ENCODE data around the gene SLC15A1. TPM values are rescaled to one million over a fixed set of nuclear protein-coding genes. Genes with fewer than 3 reads are reported as not detected.
"Not testable (repeated sequence)": the region's sequence is repeated elsewhere in the genome, so short reads cannot be mapped to it uniquely, and the experiment has no call there.

The SLC15A1 gene
- total RNA-seq, 1 experiment from 2014 or later = not detected

DNA sequence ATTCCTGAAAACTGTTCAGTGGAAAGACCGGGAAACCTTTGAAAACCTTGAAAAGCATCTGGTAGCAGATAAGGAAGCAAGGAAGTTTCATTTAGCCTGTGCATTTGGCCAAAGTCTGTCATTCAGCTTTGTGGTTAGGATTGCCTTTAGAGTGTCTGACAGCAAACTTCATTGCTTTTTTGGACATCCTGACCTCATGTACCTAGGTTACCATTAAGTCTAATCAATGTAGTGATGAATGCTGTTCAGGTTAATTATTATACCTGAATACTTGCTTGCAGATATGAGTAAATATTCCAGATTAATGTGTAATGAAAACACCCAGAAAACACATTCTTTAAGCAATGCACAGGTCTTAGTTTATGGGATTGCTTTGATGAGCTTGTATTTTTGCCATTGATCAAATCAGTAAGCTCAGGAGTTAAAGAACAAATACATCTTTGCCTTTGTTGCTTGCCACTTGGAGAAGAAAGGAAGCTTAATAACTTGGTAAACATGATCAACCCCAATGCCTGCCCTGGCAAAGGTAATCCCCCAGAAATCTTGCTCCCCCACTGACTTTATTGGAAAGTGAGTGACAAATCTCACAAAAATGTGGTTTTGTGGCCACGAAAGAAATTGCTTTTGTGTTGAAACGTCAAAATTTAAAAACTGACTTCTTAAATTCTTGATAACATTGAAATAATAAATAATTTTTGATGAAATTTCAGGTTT, 87.4 kb downstream of the SLC15A1 start:
- no peak for DNase-seq (ENCODE audit: extremely low read depth, low read depth)

DNA sequence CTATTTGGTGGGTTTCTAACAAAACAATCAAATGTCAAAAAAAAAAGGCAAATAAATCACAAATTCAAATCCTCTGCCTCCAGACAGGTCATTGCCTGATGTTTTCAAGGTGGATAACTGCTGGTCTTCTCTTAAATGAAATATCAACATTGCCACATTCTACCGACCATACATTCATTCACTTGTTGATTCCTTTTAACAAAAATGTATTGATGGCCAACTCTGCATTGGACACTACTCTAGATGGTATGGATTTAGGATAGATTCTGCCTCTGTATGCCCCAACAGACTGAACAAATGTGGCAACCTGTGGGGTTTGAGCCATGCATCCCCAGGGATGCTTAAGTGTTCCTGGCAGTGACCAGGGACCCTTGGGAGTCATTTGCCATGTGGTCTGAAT, 88.0 kb downstream of the SLC15A1 start:
- no peak for DNase-seq (ENCODE audit: extremely low read depth, low read depth)

DNA sequence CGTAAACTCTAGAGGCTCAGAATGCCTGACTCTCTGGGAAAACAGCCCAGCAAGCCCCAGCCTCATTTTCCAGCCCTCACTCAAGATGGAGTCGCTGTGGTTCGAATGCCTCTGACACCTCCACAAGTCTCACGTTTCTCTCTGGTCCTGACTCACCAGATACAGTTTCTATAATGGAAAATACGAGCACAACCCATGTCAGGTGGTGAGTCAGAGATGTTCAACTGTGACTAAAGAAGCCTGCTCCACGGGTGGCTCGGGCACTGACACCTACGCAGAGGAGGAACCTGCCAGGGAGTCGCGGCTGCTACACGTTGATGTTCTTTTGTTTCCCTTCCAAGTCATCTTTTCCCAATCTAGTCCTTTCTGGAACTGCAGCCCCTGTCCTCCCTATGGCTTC, 88.4 kb downstream of the SLC15A1 start:
- DNase-seq (ENCODE audit: extremely low read depth, low read depth) = peak; percentile 1

DNA sequence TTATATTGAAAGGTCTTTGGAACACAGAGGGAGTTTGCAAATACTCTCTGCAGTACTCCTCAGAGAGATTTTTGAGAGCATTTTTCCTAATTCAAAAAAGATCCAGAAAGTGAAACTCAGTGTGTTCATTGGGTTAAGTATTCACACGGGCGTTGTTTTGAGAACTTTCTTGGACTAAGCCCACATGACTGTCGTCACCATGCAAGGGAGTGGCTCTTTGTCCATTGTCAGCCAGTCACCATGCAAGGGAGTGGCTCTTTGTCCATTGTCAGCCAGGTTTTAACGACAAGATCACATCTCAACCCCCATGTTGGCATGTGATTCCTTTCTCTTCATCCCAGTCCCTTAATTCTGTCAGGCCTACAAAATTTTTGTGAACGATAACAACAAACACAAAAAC, 94.3 kb downstream of the SLC15A1 start:
- DNase-seq (ENCODE audit: extremely low read depth, low read depth) = no peak

DNA sequence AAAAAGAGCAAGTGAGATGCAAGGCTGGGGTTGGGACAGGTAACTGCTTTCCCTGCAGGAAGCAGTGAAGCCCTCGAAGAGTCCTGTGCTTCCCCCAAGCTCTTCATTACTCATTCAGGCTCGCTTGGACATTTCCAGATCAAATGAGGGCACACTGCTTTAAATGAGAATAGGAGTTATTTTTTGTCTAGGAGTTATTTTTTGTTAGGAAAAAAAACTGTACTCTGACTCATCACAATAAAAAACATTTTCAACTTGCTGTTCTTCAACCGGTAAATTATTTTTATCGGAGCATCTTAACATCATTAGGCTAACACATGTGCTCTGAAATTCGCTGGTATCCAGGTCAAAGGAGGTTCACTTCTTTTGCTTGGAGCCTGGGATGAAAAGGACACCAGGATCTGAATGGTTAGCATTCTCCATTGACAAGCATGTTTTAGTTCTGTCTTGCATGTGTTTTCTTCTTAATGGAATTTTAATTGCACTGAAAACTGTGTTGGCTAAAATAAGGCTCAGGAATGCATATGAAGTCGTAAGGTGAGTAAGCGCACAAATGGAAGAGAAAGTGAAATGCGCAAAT, 94.9 kb downstream of the SLC15A1 start:
- DNase-seq (ENCODE audit: extremely low read depth, low read depth) = no peak

DNA sequence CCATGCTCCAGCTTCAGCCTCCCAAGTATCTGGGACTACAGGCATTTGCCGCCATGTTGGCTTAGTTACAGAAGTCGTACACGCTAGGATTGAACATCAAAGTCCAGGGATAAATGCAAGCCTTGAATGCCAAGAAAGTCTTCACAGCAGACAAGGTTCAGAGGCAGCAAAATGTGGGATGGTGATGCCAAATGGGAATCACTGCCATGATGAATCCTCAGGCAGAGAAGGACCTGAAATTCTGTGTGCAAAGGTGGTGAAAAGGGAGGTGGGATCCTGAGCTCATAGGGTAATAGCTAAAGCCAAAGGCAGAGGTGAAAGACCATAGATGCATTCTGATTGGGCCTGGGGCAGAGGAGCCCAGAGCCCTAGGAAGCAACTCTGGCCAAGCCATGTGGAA, 96.2 kb downstream of the SLC15A1 start:
- DNase-seq (ENCODE audit: extremely low read depth, low read depth) = no peak

DNA sequence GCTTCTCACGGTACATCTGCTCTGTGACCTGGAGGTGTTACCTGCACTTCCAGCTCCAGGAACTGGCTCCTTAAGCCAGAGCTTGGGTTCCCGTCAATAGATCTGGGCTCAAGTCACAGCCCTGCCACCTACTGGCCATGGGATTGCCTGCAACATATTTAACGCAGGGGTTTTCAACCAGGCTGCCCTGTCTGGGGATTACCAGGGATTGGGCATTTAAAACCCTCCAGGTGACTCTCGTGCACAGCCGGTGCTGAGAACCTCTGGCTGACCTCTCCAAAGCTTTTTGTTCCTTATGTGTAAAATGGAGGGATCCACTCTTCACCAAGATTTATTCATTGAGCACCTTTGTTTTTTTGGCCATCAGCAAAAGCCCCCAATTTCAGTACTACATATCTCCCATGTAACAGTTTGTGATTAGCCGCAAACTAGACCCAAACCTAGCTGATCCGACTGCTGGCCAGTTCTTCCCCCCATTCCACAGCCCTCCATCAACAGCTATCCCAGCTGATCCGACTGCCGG, 98.9 kb downstream of the SLC15A1 start:
- peak; percentile 60 for DNase-seq (ENCODE audit: extremely low read depth, low read depth)

DNA sequence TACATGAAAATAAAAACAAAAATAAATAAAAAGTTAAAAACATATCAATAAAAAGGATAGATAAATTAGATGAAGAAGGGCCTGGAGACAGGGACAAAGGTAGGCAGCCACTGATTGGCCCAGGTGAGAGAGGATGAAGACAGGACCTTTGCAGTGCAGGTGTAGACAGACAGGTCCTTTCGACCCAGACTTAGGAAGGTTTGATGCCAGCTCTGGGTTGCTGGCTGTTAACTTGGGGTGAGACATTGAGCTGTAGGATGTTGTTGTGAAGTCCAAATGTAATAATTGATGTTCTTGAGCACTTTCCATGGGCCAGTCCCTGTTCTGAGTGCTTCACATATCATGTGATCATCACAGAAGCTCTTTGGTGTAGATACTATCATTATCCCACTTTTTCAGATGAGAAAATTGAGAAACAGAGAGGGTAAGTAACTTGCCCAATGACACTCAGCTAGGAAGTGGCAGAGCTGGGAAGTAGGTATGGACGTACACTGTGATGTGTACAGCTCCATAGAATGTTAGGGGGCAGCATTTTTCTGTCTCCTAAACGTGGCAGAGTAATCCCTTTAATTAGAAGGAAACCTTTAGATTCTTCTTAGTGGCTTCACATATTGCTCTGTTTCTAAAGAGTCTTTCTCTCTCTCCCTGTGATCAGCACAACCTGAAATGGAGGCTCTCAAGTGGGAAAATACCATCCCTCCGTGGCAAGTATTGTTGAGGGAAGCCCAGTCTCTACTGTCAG, 99.6 kb downstream of the SLC15A1 start:
- DNase-seq (ENCODE audit: extremely low read depth, low read depth) = no peak

DNA sequence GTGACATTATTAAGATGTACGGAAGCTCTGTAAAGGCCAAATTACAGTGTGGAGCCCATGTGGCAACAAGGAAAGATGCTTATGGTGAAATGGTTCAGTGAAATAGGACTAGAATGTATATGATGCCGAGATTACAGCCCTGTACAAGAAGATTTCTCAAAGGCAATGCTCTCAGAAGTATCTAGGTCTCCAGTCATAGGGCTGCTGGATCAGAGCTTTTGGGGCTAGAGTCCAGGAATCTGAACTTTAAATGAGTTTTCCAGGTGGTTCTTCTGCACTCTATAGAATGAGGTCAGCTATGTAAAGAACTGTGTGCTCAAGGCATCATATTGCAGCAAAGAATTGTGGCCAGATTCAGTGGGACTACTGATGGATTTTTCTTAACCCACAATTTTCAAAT, 100.2 kb downstream of the SLC15A1 start:
- no peak for DNase-seq (ENCODE audit: extremely low read depth, low read depth)

DNA sequence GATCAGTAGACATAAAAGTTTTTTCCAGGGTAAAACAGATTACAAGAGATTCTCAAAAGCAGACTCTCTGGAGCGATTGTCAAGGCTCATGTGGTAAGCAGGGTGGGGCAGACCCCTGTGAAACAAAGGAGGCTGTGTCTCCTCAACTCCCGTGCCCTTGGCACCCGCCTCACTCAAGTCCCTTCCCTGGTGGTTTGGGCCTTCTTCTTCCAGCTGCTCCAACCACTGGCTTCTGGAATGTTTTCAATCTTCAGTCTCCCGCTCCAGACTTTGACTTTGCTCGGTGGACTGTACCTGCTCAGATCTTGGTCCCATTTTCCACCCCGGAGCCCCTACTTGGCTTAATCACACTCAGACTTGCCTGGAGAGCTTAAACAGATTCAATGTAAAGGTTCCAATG, 100.7 kb downstream of the SLC15A1 start:
- DNase-seq (ENCODE audit: extremely low read depth, low read depth) = no peak

DNA sequence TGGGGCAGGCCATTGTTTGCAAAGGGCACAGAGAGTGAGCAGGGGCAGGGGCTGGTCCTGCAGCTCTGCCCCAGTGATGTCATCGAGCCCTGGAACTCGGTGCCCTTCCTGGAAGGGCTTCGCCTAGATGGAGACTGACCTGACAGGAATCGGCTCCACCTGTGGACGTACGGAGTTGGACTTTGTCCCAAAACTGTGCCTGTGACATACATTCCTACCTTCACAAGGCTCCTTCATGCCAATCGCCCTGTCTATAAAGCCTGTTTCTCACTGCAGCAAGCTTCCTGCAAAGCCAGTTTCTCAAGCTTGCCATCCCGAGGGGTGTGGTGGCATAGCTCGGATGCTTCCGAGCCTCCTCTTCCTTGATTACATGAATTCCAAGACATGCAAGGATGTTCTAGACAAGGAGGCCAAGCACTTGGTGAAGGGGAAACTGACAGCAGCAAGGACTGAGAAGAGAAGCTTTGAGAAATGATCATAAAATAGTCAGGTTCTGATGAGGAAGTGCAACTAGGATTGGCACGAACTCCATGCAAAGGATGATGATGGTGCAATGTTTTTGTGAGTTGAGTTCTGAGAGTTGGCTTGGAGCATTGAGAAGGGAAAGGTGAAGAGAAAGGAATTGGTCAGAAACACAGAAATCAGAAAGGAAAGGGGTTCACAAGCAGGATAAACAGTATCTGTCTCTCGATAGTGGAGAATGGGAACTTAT, 101.9 kb downstream of the SLC15A1 start:
- no peak for DNase-seq (ENCODE audit: extremely low read depth, low read depth)

DNA sequence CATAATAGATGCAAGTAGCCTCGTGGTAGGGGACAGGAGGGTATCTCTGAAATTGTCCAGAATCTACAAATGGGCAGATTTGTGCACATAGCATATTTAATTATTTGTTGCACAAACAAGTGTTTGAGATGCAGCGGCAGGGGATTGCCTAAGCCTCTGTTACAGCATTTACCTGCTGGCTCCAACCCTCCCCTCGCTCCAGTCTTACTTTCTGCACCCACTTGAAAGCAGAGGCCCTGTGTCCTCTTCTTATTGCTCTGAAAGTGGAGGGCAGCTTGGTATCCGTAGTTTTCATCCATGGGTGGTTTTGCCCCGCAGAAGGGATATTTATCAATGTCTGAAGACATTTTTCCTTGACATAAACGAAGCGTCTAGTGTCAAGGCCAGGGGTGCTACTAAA, 102.6 kb downstream of the SLC15A1 start:
- no peak for DNase-seq (ENCODE audit: extremely low read depth, low read depth)

DNA sequence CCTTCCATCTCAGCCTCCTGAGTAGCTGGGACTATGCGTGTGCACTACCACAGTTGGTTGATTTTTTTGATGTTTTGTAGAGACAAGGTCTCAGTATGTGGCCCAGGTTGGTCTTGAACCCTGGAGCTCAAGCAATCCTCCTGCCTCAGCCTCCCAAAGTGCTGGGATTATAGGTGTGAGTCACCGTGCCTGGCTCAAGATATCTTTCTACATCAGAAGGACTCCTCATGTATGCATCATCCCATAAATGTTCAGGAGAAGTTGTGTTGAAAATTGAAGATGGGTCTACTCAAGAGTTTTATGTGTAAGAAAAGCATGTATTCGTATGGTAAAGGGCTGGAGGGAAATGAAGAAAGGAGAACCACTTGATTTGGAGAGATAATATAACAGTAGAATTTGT, 103.8 kb downstream of the SLC15A1 start:
- no peak for DNase-seq (ENCODE audit: extremely low read depth, low read depth)

DNA sequence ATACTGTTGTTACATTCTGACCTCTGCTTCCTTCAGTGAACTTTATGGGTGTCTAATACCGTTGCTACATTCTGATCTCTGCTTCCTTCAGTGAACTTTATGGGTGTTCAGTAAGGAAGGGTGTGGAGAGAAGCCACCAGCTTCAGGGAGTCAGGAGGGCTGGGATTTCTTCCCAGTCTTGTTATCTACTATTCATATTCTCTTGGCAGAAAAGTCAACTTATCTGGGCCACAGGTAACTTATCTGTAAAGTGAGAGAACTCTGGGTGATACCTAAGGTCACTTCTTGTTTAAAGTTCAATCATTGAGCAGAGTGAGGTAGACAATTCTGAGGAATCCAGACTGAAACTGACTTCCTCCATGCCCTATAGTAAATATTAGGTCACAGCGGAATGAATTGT, 104.3 kb downstream of the SLC15A1 start:
- DNase-seq (ENCODE audit: extremely low read depth, low read depth) = no peak

DNA sequence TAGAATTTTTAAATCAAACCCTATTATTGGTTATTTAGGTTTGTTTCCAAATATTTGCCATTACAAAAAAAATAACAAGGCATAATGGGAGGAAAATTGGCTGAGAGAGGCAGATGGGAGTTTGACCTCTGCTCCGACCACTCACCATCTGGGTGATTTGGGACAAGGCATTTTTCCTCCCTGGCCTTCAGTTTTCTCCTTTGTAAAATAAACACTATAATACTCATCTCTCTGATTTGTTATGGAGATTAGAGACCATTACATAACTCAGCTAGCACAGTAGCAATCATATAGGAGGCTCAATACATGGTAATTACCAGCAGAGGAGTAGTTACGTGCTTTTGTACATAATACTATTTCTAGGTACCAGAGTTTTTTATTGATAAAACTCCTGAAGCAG, 105.4 kb downstream of the SLC15A1 start:
- DNase-seq (ENCODE audit: extremely low read depth, low read depth) = no peak

DNA sequence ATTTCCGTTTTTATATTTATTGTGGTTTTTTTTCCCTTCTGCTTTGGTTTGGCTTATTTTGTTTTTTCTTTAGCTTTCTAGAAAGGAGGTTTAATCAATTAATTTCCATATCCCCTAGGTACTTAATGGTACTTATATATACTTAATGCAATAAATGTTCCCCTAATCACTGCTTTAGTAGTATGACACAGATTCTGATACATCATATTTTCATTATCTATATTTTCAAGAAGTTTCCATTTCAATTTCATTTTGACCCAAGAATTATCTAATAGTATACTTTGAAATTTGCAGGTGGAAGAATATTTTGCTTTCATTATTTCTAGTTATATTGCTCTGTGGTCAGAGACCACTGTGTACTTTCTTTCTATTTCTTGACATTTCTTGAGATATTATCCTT, 109.0 kb downstream of the SLC15A1 start:
- no peak for DNase-seq (ENCODE audit: extremely low read depth, low read depth)

DNA sequence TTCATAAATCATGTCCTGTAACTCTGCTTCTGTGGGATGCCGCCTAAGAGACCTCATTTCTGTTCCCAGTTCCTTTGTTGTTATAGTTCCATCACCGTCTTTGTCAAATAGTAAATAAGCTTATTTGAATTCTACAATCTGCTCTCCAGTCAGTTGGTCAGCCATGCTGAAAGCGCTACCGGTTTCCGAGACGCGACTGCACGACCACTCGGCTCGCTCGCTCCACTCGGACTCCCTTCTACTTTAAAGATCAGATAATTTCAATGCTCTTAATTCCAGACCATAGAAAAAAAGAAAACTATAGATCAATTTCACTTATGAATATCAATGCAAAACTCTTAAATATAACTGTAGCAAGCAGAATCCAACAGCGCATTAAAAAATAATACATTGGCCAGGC, 111.4 kb downstream of the SLC15A1 start:
- no peak for DNase-seq (ENCODE audit: extremely low read depth, low read depth)

DNA sequence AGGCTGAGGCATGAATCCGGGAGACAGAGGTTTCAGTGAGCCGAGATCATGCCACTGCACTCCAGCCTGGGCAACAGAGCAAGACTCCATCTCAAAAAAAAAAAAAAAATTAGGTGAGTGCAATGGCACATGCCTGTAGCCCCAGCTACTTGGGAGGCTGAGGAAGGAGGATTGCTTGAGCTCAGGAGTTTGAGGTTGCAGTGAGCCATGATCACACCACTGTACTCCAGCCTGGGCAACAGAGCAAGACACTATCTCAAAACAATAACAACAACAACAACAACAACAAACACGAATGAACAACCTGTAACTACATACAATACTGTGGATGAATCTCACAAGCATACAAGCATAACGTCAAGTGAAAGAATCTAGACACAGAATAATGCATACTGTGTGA, 112.7 kb downstream of the SLC15A1 start:
- not testable (repeated sequence) for DNase-seq (ENCODE audit: extremely low read depth, low read depth)

DNA sequence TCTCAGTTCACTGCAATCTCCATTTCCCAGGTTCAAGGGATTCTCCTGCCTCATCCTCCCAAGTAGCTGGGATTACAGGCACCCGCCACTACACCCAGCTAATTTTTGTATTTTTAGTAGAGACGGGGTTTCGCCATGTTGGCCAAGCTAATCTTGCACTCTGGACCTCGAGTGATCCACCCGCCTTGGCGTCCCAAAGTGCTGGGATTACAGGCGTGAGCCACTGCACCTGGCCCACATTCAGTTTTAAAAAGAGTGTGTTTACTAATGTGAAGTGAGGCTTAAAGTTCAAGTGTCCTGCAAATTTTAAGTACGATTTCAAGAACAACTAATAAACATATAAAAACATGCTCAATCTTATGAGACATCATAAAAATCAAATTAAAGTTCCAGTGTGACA, 114.1 kb downstream of the SLC15A1 start:
- not testable (repeated sequence) for DNase-seq (ENCODE audit: extremely low read depth, low read depth)

Data from NCI-H460 (cell line).